GM23248 (cell line): ENCODE data around the gene MYH7B. TPM values are rescaled to one million over a fixed set of nuclear protein-coding genes. Genes with fewer than 3 reads are reported as not detected.

Experiments used
- DNase-seq: peaks from one replicate; pipeline ENCODE4 v3.0.0-alpha.2; 2015
- H2AFZ ChIP-seq: fragments of 200-600 bp; sonication (generic); 2 replicates; pipeline ENCODE4 v1.6.1; 2016; ENCODE audit warnings: antibody characterized with exemption
- H3F3A ChIP-seq: fragments of 200-600 bp; sonication (generic); 2 replicates; pipeline ENCODE4 v1.6.1; 2016; ENCODE audit warnings: mild to moderate bottlenecking, antibody characterized with exemption, mixed run types; ENCODE audit not compliant: insufficient read depth
- H3K27ac ChIP-seq: fragments of 200-600 bp; sonication (generic); 2 replicates; pipeline ENCODE4 v1.5.1; 2016; ENCODE audit warnings: mild to moderate bottlenecking
- H3K27me3 ChIP-seq: fragments of 200-600 bp; sonication (generic); replicated peaks from 2 replicates; pipeline ENCODE4 v1.6.1; 2016; ENCODE audit warnings: mild to moderate bottlenecking; ENCODE audit not compliant: insufficient read depth
- H3K36me3 ChIP-seq: fragments of 200-600 bp; sonication (generic); 2 replicates; pipeline ENCODE4 v1.6.1; 2016; ENCODE audit warnings: low read depth, mild to moderate bottlenecking
- H3K4me1 ChIP-seq: fragments of 200-600 bp; sonication (generic); 2 replicates; pipeline ENCODE4 v1.6.1; 2016; ENCODE audit warnings: mild to moderate bottlenecking; ENCODE audit not compliant: insufficient read depth
- H3K4me2 ChIP-seq: fragments of 200-600 bp; sonication (generic); one replicate; pipeline ENCODE4 v1.6.1; 2016; ENCODE audit warnings: mild to moderate bottlenecking; ENCODE audit not compliant: unreplicated experiment
- H3K4me3 ChIP-seq: fragments of 200-600 bp; sonication (generic); 2 replicates; pipeline ENCODE4 v1.5.1; 2016; ENCODE audit warnings: mild to moderate bottlenecking
- H3K79me2 ChIP-seq: fragments of 200-600 bp; sonication (generic); 2 replicates; pipeline ENCODE4 v1.6.1; 2016; ENCODE audit warnings: mild to moderate bottlenecking; ENCODE audit not compliant: insufficient read depth
- H3K9ac ChIP-seq: fragments of 200-600 bp; sonication (generic); 2 replicates; pipeline ENCODE4 v1.6.1; 2016; ENCODE audit warnings: mild to moderate bottlenecking
- H3K9me2 ChIP-seq: fragments of 200-600 bp; sonication (generic); 2 replicates; pipeline ENCODE4 v1.6.1; 2016; ENCODE audit warnings: mixed run types, mild to moderate bottlenecking, moderate library complexity; ENCODE audit not compliant: insufficient read depth
- H3K9me3 ChIP-seq: fragments of 200-600 bp; sonication (generic); one replicate; pipeline ENCODE4 v1.6.1; 2017; ENCODE audit warnings: low read depth
- H4K20me1 ChIP-seq: fragments of 200-600 bp; sonication (generic); 2 replicates; pipeline ENCODE4 v1.6.0; 2016; ENCODE audit not compliant: insufficient read depth
- EZH2 ChIP-seq: fragments of 200-600 bp; sonication (generic); IDR thresholded peaks from 2 replicates; pipeline ENCODE4 v1.6.1; 2018; ENCODE audit warnings: antibody characterized with exemption, mild to moderate bottlenecking; ENCODE audit not compliant: insufficient read depth, poor library complexity, severe bottlenecking
- EZH2phosphoT487 ChIP-seq: fragments of 200-600 bp; sonication (generic); IDR thresholded peaks from 2 replicates; pipeline ENCODE4 v1.6.1; 2018; ENCODE audit warnings: antibody characterized with exemption, moderate library complexity, mild to moderate bottlenecking, low read depth; ENCODE audit not compliant: insufficient read depth
- WGBS, 2 experiments: methylation state at CpG; one replicate each; pipeline ENCODE4 v1.1.6; 2015 to 2017; ENCODE audit warnings: low lambda C conversion rate in 2 of 2, low coverage in 1 of 2; ENCODE audit errors: missing lambda C conversion rate in 2 of 2; 5-methylcytosine and 5-hydroxymethylcytosine counted together
- in situ Hi-C: fragments of 300-500 bp; cut with MboI; formaldehyde crosslinking; loops from 2 replicates; pipeline ENCODE4 v1.15.0; 2020
- polyA plus RNA-seq: library from polyadenylated mRNA; unstranded; fragments of >200 nt; fragmentation: Nextera tagmentation; extraction: Ambion mirVana; gene quantifications from 2 replicates; pipeline ENCODE4 v1.2.1, GENCODE V29; 2016
- total RNA-seq: library from RNA; depleted of rRNA; stranded (reverse); fragments of >200 nt; shearing (Covaris generic); gene quantifications from 2 replicates; pipeline ENCODE4 v1.2.3, GENCODE V29; 2014

MYH7B gene
- total and polyA plus RNA-seq, 2 experiments from 2014 or later = 0.11 to 0.49 TPM

DNA sequence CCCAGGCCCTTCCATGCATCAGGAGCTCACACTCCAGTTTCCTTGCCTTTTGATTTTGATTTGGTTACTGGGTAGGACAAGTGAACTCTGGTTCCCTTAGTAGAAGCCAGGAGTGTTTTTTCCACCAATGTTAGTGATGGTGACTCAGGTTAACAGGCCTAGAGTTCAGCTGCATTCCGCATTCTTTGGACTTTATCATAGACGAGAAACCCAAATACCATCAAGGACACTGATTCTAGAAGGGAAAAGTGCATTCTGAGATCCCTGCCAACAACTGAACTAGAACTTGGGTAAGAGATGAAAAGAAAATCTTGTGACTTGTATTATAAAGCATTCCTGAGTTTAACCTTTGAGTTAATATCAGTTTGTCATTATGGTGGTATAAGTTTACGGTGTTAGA lies 9.0 kb upstream of the MYH7B start:
- DNase-seq = no peak
- Histone ChIP-seq H3K4me1 (peaks cover 24% of the 10 kb centered on the region), H3K36me3 (0 out of 2 replicates have a peak, but pooled peaks cover 11% of the 10 kb centered on the region), H3K27me3 (no peaks in the 10 kb centered on the region), H3K9me3 (no peaks in the 10 kb centered on the region), H3K9ac (no peak overlapping the region), H3K4me3 (no peak overlapping the region), H3K27ac (no peak overlapping the region), H3F3A (peaks cover 20% of the 10 kb centered on the region), H3K4me2 (no peak overlapping the region), H3K79me2 (no peaks in the 10 kb centered on the region; the same call in 1 of the 2 replicates), H3K9me2 (no peaks in the 10 kb centered on the region), H4K20me1 (no peaks in the 10 kb centered on the region), H2AFZ (no peak overlapping the region)
- 93 to 99% methylated on average over 3 of the region's 3 CpGs for WGBS, 2 experiments
- no peak for TF ChIP-seq EZH2
- no peak for TF ChIP-seq EZH2phosphoT487
- in situ Hi-C loops = no loop called here

DNA sequence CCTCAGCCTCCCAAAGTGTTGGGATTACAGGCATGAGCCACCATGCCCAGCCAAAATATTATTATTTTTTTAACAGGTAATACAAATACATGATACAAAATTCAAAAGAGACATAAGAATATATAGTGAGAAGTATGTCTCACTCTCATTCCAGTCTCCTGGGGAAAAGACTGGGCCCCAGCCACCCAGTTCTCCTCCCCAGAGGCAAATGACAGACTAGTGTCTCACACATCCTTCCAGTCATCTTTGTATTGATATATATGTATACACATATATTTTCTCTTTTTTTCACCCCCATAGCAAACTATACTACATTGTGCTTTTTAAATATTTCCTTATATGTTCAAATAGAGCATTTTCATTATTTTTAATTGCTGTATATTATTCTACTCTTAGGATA lies 8.3 kb upstream of the MYH7B start:
- Histone ChIP-seq H3K9me2 (no peaks in the 10 kb centered on the region), H3K4me1 (peaks cover 24% of the 10 kb centered on the region), H3K27ac (no peak overlapping the region), H3K27me3 (no peaks in the 10 kb centered on the region), H3K4me2 (no peak overlapping the region), H4K20me1 (no peaks in the 10 kb centered on the region), H3K4me3 (no peak overlapping the region), H3K9ac (no peak overlapping the region), H2AFZ (no peak overlapping the region), H3K36me3 (0 out of 2 replicates have a peak, but pooled peaks cover 11% of the 10 kb centered on the region), H3K79me2 (no peaks in the 10 kb centered on the region; the same call in 1 of the 2 replicates), H3K9me3 (no peaks in the 10 kb centered on the region), H3F3A (peaks cover 20% of the 10 kb centered on the region; the same call in 1 of the 2 replicates)
- DNase-seq = no peak
- TF ChIP-seq EZH2 (no peak), EZH2phosphoT487 (no peak)
- in situ Hi-C loops = no loop called here

DNA sequence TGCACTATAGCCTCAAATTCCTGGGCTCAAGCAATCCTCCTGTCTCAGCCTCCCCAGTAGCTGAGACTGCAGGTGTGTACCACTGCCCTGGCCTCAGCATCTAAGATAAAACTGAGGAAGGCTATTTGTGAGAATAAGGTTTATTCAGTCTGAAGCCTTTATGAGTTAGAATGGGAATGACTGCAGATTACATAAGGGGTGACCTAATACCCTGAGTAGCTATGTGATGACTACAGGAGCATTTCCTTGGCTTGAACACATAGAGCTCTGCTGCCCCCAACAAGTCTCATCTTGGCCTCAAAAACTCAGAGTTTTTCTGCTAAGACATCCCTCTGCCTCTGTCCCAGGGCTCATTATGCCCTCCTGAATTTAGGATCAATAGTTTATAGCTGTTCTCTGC lies 7.6 kb upstream of the MYH7B start:
- Histone ChIP-seq H3K9ac (no peak overlapping the region), H3K36me3 (0 out of 2 replicates have a peak, but pooled peaks cover 11% of the 10 kb centered on the region), H3K27me3 (no peaks in the 10 kb centered on the region), H3K9me2 (no peaks in the 10 kb centered on the region), H3K9me3 (no peaks in the 10 kb centered on the region), H2AFZ (no peak overlapping the region), H3K4me2 (peak overlapping the region; percentile 24), H3K4me3 (no peak overlapping the region), H3K4me1 (peaks cover 29% of the 10 kb centered on the region), H4K20me1 (no peaks in the 10 kb centered on the region), H3K27ac (peak overlapping the region; percentile 45), H3K79me2 (peaks cover 2% of the 10 kb centered on the region; the same call in 1 of the 2 replicates), H3F3A (peaks cover 23% of the 10 kb centered on the region; the same call in 1 of the 2 replicates)
- DNase-seq = peak; percentile 91
- in situ Hi-C loops = no loop called here
- no peak for TF ChIP-seq EZH2
- TF ChIP-seq EZH2phosphoT487 = no peak

DNA sequence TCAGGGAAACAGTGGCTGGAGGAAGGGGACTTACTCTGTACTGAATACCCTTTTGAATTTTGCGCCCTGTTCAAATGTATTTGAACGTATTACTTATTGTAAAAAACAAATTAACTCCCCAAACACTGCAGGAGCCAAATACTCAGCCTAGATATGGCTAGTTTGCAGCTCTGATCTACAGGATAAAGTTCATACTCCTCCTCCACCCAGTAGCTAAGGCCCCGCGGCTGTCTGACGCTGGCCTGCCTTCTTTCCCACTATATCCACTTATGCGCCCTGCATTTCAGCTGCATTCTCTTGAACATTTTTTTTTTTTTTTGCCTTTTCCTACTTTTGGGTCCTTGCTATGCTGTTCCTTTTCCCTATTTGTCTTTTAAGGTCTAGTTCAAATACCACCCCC lies 6.5 kb upstream of the MYH7B start:
- no peaks in the 10 kb centered on the region for H4K20me1 ChIP-seq
- no peak overlapping the region for H3K4me3 ChIP-seq
- H3K4me2 ChIP-seq = no peak overlapping the region
- in situ Hi-C loops = no loop called here
- H3K4me1 ChIP-seq = peaks cover 31% of the 10 kb centered on the region
- H3K9me3 ChIP-seq = no peaks in the 10 kb centered on the region
- no peaks in the 10 kb centered on the region for H3K27me3 ChIP-seq
- H3K79me2 ChIP-seq = peaks cover 13% of the 10 kb centered on the region
- peaks cover 24% of the 10 kb centered on the region; the same call in 1 of the 2 replicates for H3F3A ChIP-seq
- 78 to 83% methylated on average over 6 of the region's 6 CpGs for WGBS, 2 experiments
- no peak for TF ChIP-seq EZH2
- H2AFZ ChIP-seq = no peak overlapping the region
- H3K36me3 ChIP-seq = 0 out of 2 replicates have a peak, but pooled peaks cover 11% of the 10 kb centered on the region
- H3K9me2 ChIP-seq = no peaks in the 10 kb centered on the region
- no peak overlapping the region for H3K9ac ChIP-seq
- H3K27ac ChIP-seq = peak overlapping the region; percentile 50
- DNase-seq = no peak

DNA sequence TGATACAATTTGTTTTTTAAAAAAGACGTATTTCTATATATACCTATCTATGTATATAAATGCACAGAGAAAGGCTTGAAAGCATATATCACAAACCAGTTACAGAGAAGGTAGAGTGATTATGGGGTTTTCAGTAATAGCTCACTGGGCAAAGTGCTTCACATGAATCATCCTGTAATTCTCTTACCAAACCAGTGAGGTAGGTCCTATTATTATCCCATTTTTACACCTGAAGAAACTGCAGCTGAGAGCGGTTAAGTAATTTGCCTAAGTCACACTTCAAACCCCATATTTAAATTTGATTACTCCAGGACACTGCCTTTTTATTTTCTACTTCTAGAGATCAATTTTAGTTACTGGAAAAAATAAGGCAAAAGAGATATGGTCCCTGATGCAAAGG lies 4.4 kb upstream of the MYH7B start:
- Histone ChIP-seq H3K4me3 (no peak overlapping the region), H3K4me1 (peaks cover 36% of the 10 kb centered on the region), H4K20me1 (no peaks in the 10 kb centered on the region), H3K79me2 (peaks cover 20% of the 10 kb centered on the region), H2AFZ (no peak overlapping the region), H3F3A (peaks cover 24% of the 10 kb centered on the region; the same call in 1 of the 2 replicates), H3K9me3 (no peaks in the 10 kb centered on the region), H3K9me2 (no peaks in the 10 kb centered on the region), H3K27ac (no peak overlapping the region), H3K9ac (no peak overlapping the region), H3K4me2 (no peak overlapping the region), H3K36me3 (0 out of 2 replicates have a peak, but pooled peaks cover 6% of the 10 kb centered on the region), H3K27me3 (no peaks in the 10 kb centered on the region)
- in situ Hi-C loops = no loop called here
- WGBS, 2 experiments = 96% methylated on average over 2 of the region's 2 CpGs
- no peak for TF ChIP-seq EZH2phosphoT487
- TF ChIP-seq EZH2 = no peak
- DNase-seq = no peak
